RWPE1 (cell line): Measurements from ENCODE around the gene NFIA.
A peak's percentile ranks its signal among the peaks of the same experiment; 100 is the strongest.

Experiments
- CTCF ChIA-PET: fragments of 350-600 bp; sonication (Branson Sonifier 250); formaldehyde crosslinking; extraction: SDS; loops from one replicate; lab custom pipeline; 2021; lab: Yijun Ruan, JAX
- POLR2A ChIA-PET: fragments of 400-600 bp; formaldehyde crosslinking; extraction: SDS; loops from one replicate; lab custom pipeline; 2020; ENCODE audit warnings: antibody characterized with exemption; ENCODE audit not compliant: low non-redundant PET; lab: Yijun Ruan, JAX
- DNase-seq: peaks from one replicate; pipeline ENCODE4 v3.0.0; 2012; ENCODE audit warnings: low spot score
- H3K27ac ChIP-seq: fragments of 450-650 bp; 2 replicates; pipeline ENCODE4 v1.5.1; 2017
- CTCF ChIP-seq: fragments of 450-650 bp; conservative IDR thresholded peaks from 2 replicates; pipeline ENCODE4 v1.5.1; 2017; ENCODE audit warnings: low read depth, mild to moderate bottlenecking

Gene NFIA

GRCh38 chr1:61447106-61447967 is 365.0 kb downstream of the NFIA start:
- ChIA-PET POLR2A (no interaction called here), CTCF (interaction anchor here (0.6 kb wide), 1 partner anchor 181 kb away, joined by 3 read pairs; no protein-coding TSS in a partner anchor)
- no peak for TF ChIP-seq CTCF
- peak overlapping the region; percentile 13; the same call in 1 of the 2 replicates for H3K27ac ChIP-seq
- no peak for DNase-seq

- CTCF ChIA-PET: no interaction called here
- POLR2A ChIA-PET: no interaction called here
Observed at GRCh38 chr1:61447968-61448430, 365.6 kb downstream of the NFIA start.

GRCh38 chr1:61448914-61449313 is 366.6 kb downstream of the NFIA start:
- no peak for TF ChIP-seq CTCF
- ChIA-PET POLR2A (no interaction called here), CTCF (no interaction called here)
- H3K27ac ChIP-seq: peak overlapping the region; percentile 47
- DNase-seq: no peak

More at GRCh38 chr1:61447968-61448430, 365.6 kb downstream of the NFIA start:
- no peak for DNase-seq
- no peak for TF ChIP-seq CTCF
- H3K27ac ChIP-seq: no peak overlapping the region

GRCh38 chr1:61449410-61449809 is 367.0 kb downstream of the NFIA start:
- TF ChIP-seq CTCF: no peak
- no peak for DNase-seq
- POLR2A ChIA-PET: no interaction called here
- H3K27ac ChIP-seq: peak overlapping the region; percentile 47
- CTCF ChIA-PET: no interaction called here

GRCh38 chr1:61450454-61450853 is 368.1 kb downstream of the NFIA start:
- peak; percentile 27 for DNase-seq
- POLR2A ChIA-PET: no interaction called here
- peak overlapping the region; percentile 81 for H3K27ac ChIP-seq
- TF ChIP-seq CTCF: no peak
- CTCF ChIA-PET: interaction anchor here (0.8 kb wide), 1 partner anchor 404 kb away, joined by 3 read pairs; no protein-coding TSS in a partner anchor

- TF ChIP-seq CTCF: no peak
- POLR2A ChIA-PET: no interaction called here
- no peak for DNase-seq
- H3K27ac ChIP-seq: peak overlapping the region; percentile 81
- CTCF ChIA-PET: interaction anchor here (0.5 to 1.5 kb wide), 5 partner anchors 50 to 405 kb away, joined by 3 to 5 read pairs (median 3); no protein-coding TSS in a partner anchor
Observed at GRCh38 chr1:61450872-61451571, 368.7 kb downstream of the NFIA start.
